ENCODE measurements around the gene USP6NL.
A peak's percentile ranks its signal among the peaks of the same experiment; 100 is the strongest.

The USP6NL gene

GRCh38 chr10:11548065-11548767 lies 63.2 kb downstream of the USP6NL start:
- no peak for DNase-seq

GRCh38 chr10:11546581-11546980 lies 64.9 kb downstream of the USP6NL start:
- DNase-seq, result no peak

- DNase-seq, result no peak
Measured at GRCh38 chr10:11541296-11541695, 70.2 kb downstream of the USP6NL start.

- no peak for DNase-seq
Measured at GRCh38 chr10:11539191-11539868, 72.1 kb downstream of the USP6NL start.

- no peak for DNase-seq
Measured at GRCh38 chr10:11538834-11539190, 72.6 kb downstream of the USP6NL start.

GRCh38 chr10:11536228-11536627 lies 75.2 kb downstream of the USP6NL start:
- DNase-seq, result no peak

- DNase-seq, result no peak
Measured at GRCh38 chr10:11535346-11535959, 76.0 kb downstream of the USP6NL start.

GRCh38 chr10:11533328-11533781 lies 78.1 kb downstream of the USP6NL start:
- DNase-seq, result no peak

GRCh38 chr10:11532306-11532705 lies 79.1 kb downstream of the USP6NL start:
- DNase-seq, result no peak

GRCh38 chr10:11530806-11531205 lies 80.6 kb downstream of the USP6NL start:
- DNase-seq, result no peak

- DNase-seq, result no peak
Measured at GRCh38 chr10:11529276-11529903, 82.1 kb downstream of the USP6NL start.

- DNase-seq, result no peak
Measured at GRCh38 chr10:11528286-11528685, 83.2 kb downstream of the USP6NL start.

GRCh38 chr10:11527691-11528255 lies 83.7 kb downstream of the USP6NL start:
- DNase-seq, result no peak

GRCh38 chr10:11527068-11527467 lies 84.4 kb downstream of the USP6NL start:
- DNase-seq, result no peak

- no peak for DNase-seq
Measured at GRCh38 chr10:11525503-11525902, 85.9 kb downstream of the USP6NL start.

- DNase-seq, result no peak
Measured at GRCh38 chr10:11522821-11523245, 88.6 kb downstream of the USP6NL start.

GRCh38 chr10:11521860-11522259 lies 89.6 kb downstream of the USP6NL start:
- DNase-seq, result no peak

GRCh38 chr10:11520892-11521291 lies 90.6 kb downstream of the USP6NL start:
- DNase-seq, result no peak

- no peak for DNase-seq
Measured at GRCh38 chr10:11517150-11517549, 94.3 kb downstream of the USP6NL start.

- DNase-seq, result no peak
Measured at GRCh38 chr10:11516431-11516746, 95.1 kb downstream of the USP6NL start.

- DNase-seq, result peak; percentile 11
Measured at GRCh38 chr10:11515596-11516430, 95.6 kb downstream of the USP6NL start.

- DNase-seq, result no peak
Measured at GRCh38 chr10:11513727-11514126, 97.7 kb downstream of the USP6NL start.
